Ishikawa (cell line): Measurements from ENCODE around the gene STRN3.

ENCODE experiments used
- CEBPB ChIP-seq: IDR thresholded peaks from 2 replicates; pipeline ENCODE4 v1.6.1; 2012
- EP300 ChIP-seq: IDR thresholded peaks from 2 replicates; pipeline ENCODE4 v1.6.1; 2012; ENCODE audit warnings: borderline replicate concordance
- TF ChIP-seq, protein P1 (sequence below): IDR thresholded peaks from 2 replicates; pipeline ENCODE4 v1.6.1; 2012
- TF ChIP-seq, protein P2 (sequence below): IDR thresholded peaks from 2 replicates; pipeline ENCODE4 v1.6.1; 2012; ENCODE audit warnings: low read depth, mild to moderate bottlenecking

DNA sequence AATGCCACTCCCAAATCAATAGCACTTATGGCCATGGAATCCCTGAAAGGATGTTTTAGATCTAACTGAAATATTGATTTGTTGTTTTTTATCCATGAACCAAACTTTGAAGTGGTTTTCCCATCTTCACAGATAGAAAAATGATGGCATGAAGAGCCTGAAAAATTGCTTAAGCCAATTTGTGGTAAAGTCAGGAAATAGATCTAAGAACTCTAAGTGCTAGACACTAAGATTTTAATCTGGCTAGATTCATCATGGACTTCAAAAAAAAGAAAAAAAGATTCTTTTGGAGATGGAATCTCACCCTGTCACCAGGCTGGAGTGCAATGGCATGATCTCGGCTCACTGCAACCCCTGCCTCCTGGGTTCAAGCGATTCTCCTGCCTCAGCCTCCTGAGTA is 45.0 kb upstream of the STRN3 start:
- TF ChIP-seq CEBPB, result no peak
- no peak for TF ChIP-seq EP300
- TF ChIP-seq, protein P1, sequence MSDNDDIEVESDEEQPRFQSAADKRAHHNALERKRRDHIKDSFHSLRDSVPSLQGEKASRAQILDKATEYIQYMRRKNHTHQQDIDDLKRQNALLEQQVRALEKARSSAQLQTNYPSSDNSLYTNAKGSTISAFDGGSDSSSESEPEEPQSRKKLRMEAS, result no peak
- TF ChIP-seq, protein P2, sequence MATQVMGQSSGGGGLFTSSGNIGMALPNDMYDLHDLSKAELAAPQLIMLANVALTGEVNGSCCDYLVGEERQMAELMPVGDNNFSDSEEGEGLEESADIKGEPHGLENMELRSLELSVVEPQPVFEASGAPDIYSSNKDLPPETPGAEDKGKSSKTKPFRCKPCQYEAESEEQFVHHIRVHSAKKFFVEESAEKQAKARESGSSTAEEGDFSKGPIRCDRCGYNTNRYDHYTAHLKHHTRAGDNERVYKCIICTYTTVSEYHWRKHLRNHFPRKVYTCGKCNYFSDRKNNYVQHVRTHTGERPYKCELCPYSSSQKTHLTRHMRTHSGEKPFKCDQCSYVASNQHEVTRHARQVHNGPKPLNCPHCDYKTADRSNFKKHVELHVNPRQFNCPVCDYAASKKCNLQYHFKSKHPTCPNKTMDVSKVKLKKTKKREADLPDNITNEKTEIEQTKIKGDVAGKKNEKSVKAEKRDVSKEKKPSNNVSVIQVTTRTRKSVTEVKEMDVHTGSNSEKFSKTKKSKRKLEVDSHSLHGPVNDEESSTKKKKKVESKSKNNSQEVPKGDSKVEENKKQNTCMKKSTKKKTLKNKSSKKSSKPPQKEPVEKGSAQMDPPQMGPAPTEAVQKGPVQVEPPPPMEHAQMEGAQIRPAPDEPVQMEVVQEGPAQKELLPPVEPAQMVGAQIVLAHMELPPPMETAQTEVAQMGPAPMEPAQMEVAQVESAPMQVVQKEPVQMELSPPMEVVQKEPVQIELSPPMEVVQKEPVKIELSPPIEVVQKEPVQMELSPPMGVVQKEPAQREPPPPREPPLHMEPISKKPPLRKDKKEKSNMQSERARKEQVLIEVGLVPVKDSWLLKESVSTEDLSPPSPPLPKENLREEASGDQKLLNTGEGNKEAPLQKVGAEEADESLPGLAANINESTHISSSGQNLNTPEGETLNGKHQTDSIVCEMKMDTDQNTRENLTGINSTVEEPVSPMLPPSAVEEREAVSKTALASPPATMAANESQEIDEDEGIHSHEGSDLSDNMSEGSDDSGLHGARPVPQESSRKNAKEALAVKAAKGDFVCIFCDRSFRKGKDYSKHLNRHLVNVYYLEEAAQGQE, result no peak
